Right lobe of liver (tissue), 6 donors: ENCODE measurements around the gene ARHGAP22. TPM values are rescaled to one million over a fixed set of nuclear protein-coding genes. Genes with fewer than 3 reads are reported as not detected.
A peak's percentile ranks its signal among the peaks of the same experiment; 100 is the strongest.

Experiments used
- ATAC-seq, 4 donors: fragments of 200-7000 bp; cut with Tn5 transposase; one replicate each; pipeline ENCODE4 v1.9.1; 2020; ENCODE audit warnings: mild to moderate bottlenecking in 4 of 4, moderate library complexity in 4 of 4
- DNase-seq, 3 donors: peaks; one replicate each; pipeline ENCODE4 v3.0.0-alpha.2; 2020
- H3K27ac ChIP-seq, 3 donors: fragments of 200-600 bp; one replicate each; pipeline ENCODE4 v1.8.0; 2022
- H3K27me3 ChIP-seq, 2 donors: fragments of 200-600 bp; one replicate each; pipeline ENCODE4 v1.8.0; 2022
- H3K36me3 ChIP-seq, 4 donors: fragments of 200-600 bp; sonication (generic) in 1 of 4; one replicate each; pipeline versions ENCODE4 v1.5.1 to v1.8.0; 2017 to 2022; ENCODE audit warnings: control low read depth in 1 of 4
- H3K4me1 ChIP-seq, 4 donors: fragments of 200-600 bp; sonication (generic) in 1 of 4; one replicate each; pipeline versions ENCODE4 v1.5.1 to v1.8.0; 2017 to 2022; ENCODE audit warnings: control low read depth in 1 of 4
- H3K4me3 ChIP-seq, 3 donors: fragments of 200-600 bp; one replicate each; pipeline ENCODE4 v1.8.0; 2022
- H3K9me3 ChIP-seq, 4 donors: fragments of 200-600 bp; sonication (generic) in 1 of 4; one replicate each; pipeline versions ENCODE4 v1.5.1 to v1.8.0; 2017 to 2022; ENCODE audit warnings: control low read depth in 1 of 4
- POLR2A ChIP-seq: fragments of 450-650 bp; IDR thresholded peaks from one replicate; pipeline ENCODE4 v1.6.1; 2017; ENCODE audit warnings: antibody characterized with exemption, mild to moderate bottlenecking
- WGBS: methylation state at CpG from one replicate; pipeline ENCODE4 v1.1.6; 2018; ENCODE audit warnings: low coverage, low lambda C conversion rate; ENCODE audit not compliant: insufficient coverage; ENCODE audit errors: missing lambda C conversion rate; 5-methylcytosine and 5-hydroxymethylcytosine counted together
- intact Hi-C, 2 donors: fragments of 100-400 bp; cut with DNase I; formaldehyde crosslinking; loops; one replicate each; pipeline versions ENCODE4 v1.11.2 to v1.14.1; 2022
- total RNA-seq, 6 experiments: library from RNA; depleted of rRNA in 2 of 6; stranded (reverse); fragments of >200 nt in 2 of 6; fragmentation: NEBNext Ultra II Directional in 3 of 6; extraction: Animal tissue kit (Norgen Biotek cat#: 25700) in 3 of 6; gene quantifications; one replicate each; pipeline versions ENCODE4 v1.1.0 to v1.2.4, GENCODE V29; 2016 to 2023
- TF ChIP-seq, protein P1 (sequence below), 4 donors: fragments of 200-600 bp in 3 of 4; fragments of 450-650 bp in 1 of 4; IDR thresholded peaks; one replicate each; pipeline versions ENCODE4 v1.5.1 to v1.8.0; 2016 to 2022; ENCODE audit warnings: antibody characterized with exemption in 4 of 4, mild to moderate bottlenecking in 2 of 4
- donor health status: DM: no; HTN: yes; CAD: no.
- donor health status: DM: no; HTN: no; CAD: no.
- donor health status: DM: no; HTN: no; CAD: no.
- donor health status: DM: no; HTN: yes; CAD: no.
- donor health status: DM: no; HTN: yes; CAD: no.

The ARHGAP22 gene
- total RNA-seq, 6 experiments from 2014 or later = 0.22 to 3.6 (median 0.64) TPM

DNA sequence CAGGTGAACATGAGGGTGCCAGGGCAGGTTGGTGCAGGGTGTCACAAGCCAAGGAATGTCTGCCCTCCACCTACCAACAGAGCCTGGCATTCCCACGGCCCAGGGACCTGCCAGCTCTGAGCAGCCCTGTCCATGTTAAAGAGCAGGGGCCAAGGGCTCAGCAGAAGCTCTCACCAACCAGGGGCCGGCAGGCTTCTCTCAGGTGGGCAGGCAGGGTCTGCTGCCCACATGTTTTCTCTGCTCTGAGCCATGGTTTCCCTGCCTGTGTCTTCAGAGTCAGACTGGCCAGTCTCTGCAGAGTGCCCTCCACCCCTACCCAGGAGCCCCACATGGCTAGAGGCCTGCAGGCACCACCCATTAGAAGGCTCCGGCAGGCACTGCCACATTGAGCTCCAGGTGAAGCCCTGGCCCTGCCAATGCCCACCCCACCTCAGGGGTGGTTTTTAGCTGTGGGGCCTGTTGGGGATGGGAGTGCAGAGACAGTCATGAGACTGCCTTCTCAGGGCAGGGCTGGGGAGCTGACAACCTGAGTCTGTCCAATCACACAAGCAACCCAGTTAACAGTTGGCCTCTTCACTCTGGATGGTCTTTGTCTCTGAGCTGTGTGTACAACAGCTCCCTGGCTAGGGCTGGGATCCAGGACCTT is 135.9 kb downstream of the ARHGAP22 start:
- Histone ChIP-seq H3K27ac (no peak overlapping the region), H3K36me3 (no peaks in the 10 kb centered on the region), H3K27me3 (no peaks in the 10 kb centered on the region), H3K9me3 (no peaks in the 10 kb centered on the region), H3K4me3 (no peak overlapping the region), H3K4me1 (no peaks in the 10 kb centered on the region)
- DNase-seq = peak in 1 of 3 donors; percentile 28
- ATAC-seq = peak in 1 of 4 donors; percentile 9
- TF ChIP-seq POLR2A = no peak
- TF ChIP-seq, protein P1, sequence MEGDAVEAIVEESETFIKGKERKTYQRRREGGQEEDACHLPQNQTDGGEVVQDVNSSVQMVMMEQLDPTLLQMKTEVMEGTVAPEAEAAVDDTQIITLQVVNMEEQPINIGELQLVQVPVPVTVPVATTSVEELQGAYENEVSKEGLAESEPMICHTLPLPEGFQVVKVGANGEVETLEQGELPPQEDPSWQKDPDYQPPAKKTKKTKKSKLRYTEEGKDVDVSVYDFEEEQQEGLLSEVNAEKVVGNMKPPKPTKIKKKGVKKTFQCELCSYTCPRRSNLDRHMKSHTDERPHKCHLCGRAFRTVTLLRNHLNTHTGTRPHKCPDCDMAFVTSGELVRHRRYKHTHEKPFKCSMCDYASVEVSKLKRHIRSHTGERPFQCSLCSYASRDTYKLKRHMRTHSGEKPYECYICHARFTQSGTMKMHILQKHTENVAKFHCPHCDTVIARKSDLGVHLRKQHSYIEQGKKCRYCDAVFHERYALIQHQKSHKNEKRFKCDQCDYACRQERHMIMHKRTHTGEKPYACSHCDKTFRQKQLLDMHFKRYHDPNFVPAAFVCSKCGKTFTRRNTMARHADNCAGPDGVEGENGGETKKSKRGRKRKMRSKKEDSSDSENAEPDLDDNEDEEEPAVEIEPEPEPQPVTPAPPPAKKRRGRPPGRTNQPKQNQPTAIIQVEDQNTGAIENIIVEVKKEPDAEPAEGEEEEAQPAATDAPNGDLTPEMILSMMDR (IDR thresholded peaks at IDR 0.05) = no peak
- no CpG with 5 or more reads among the region's 3 CpGs for WGBS
- intact Hi-C loops = no loop called here

DNA sequence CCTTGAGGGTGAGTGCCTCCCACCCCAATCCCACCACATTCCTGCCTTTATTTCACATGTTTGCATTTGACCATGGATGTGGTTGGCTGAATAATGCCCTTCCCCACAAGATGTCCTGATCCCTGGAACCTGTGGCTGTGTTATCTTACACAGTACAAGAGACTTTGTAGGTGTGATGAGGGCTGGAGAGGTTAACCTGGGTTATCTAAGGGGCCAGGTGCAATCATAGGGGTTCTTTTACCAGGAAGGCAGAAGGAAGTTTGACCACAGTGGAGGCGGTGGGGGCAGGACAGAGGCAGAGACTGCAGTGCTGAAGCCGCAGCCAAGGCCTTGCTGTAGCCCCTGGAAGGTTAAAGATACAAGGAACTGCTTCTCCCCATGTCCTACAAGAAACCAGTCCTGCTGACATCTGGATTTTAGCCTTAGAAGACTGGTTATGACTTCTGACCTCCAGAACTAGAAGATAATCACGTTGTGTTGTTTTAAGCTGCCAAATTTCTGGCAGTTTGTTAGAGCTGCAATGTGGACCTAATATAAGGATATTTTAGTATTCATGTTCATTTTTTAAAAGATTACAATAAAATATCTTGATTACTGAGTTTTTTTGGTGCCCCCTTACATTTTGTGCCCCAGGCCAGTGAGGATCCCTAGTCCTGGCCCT is 136.6 kb downstream of the ARHGAP22 start:
- intact Hi-C loops = no loop called here
- Histone ChIP-seq H3K27ac (no peak overlapping the region), H3K4me1 (no peaks in the 10 kb centered on the region), H3K9me3 (no peaks in the 10 kb centered on the region), H3K27me3 (no peaks in the 10 kb centered on the region), H3K36me3 (no peaks in the 10 kb centered on the region), H3K4me3 (no peak overlapping the region)
- TF ChIP-seq, protein P1 (IDR thresholded peaks at IDR 0.05) = no peak
- no peak for TF ChIP-seq POLR2A
- DNase-seq = no peak
- no peak for ATAC-seq
- WGBS = 23% methylated on average over 1 of the region's 3 CpGs

DNA sequence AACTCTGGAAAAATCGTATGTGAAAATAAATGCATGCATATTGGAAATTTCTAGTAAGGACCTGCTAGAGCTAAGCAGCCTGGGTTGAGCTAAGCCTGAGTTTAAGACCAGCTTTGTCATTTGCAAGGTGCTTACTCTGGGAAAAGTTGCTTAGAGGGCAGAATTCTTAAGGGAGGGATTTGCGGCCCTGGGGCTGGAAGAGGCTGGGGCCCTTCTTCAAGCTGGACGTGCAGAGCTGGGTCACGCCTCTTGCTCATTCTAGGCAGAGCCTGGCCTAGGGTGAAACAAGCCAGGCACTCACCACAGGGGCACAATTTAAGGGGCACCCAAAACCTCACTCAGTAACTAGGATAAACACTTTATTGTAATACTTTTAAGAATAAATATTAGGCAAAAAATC is 137.2 kb downstream of the ARHGAP22 start:
- DNase-seq (no peak), ATAC-seq (no peak)
- Histone ChIP-seq H3K9me3 (no peaks in the 10 kb centered on the region), H3K27ac (no peak overlapping the region), H3K4me1 (no peaks in the 10 kb centered on the region), H3K27me3 (no peaks in the 10 kb centered on the region), H3K36me3 (no peaks in the 10 kb centered on the region), H3K4me3 (no peak overlapping the region)
- 71% methylated on average over 2 of the region's 4 CpGs for WGBS
- TF ChIP-seq POLR2A = no peak
- TF ChIP-seq, protein P1 (IDR thresholded peaks at IDR 0.05) = no peak
- intact Hi-C loops = no loop called here

DNA sequence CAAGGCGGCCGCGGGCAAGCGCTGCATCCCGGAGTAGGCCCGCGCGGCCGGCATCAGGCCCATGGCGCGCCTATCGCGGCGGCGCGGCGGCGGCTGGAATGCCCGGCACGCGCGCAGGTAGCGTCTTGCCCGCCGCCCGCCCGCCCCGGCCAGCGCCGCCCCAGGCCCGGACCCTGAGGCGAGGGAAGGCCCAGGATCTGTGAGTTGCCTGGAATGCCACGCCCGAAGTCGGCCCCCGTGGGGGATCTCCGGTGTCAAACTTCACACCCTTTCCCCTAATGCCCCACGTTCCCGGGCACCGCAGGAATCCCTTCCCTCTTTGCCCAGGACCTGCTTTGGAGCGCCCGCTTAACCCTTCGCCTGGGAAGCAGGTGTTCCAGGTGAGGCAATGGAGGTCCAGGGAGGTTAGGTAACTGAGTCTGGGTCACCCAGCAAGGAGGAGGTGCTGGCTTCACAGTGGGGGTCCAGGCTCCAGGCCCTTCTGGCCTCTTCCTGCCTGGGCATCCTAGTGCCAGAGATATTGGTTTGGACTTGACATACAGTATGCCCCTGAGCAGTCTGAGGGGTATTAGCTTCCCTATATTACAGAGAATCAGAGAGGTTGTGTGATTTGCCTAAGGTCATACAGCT is 138.1 kb downstream of the ARHGAP22 start:
- intact Hi-C loops = no loop called here
- H3K4me3 ChIP-seq = no peak overlapping the region
- DNase-seq (peak in 1 of 3 donors; percentile 37), ATAC-seq (no peak)
- TF ChIP-seq, protein P1 (IDR thresholded peaks at IDR 0.05) = no peak
- no peak for TF ChIP-seq POLR2A
- H3K27me3 ChIP-seq = no peaks in the 10 kb centered on the region
- H3K9me3 ChIP-seq = no peaks in the 10 kb centered on the region
- WGBS = no CpG with 5 or more reads among the region's 43 CpGs
- no peaks in the 10 kb centered on the region for H3K4me1 ChIP-seq
- no peaks in the 10 kb centered on the region for H3K36me3 ChIP-seq
- no peak overlapping the region for H3K27ac ChIP-seq
